Activated CD4-positive, alpha-beta T cell treated with anti-CD3 and anti-CD28 coated beads, Interleukin-2, amount 50 U/mL, for 1 hour (primary cell): ENCODE data around the gene FGF19.
"Not testable (repeated sequence)": the region's sequence is repeated elsewhere in the genome, so short reads cannot be mapped to it uniquely, and the experiment has no call there.

Experiments used
- DNase-seq: peaks from one replicate; pipeline ENCODE4 v3.0.0-alpha.2; 2020

Gene FGF19

GRCh38 chr11:69695581-69695980 is 8.2 kb downstream of the FGF19 start:
- DNase-seq: no peak

DNA sequence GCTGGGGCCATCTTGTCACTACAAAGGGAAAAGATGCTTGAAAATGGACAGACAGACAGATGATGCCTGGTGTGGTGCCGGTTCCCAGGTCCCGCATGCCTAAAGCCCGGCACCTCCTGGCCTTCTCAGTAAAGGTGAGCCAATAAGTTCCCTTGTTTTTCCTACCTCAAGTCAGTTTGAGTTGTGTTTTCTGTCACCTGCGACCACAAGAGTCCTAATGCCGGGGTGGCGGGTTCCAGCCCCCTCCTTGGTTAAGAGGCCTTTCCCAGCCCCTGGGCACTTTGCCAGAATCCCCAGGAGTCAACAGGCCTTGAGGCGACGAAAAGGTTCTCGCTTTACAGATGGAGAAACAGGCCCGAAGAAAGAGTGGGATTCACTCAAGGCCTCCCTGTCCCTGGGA is 9.0 kb downstream of the FGF19 start:
- no peak for DNase-seq

GRCh38 chr11:69692422-69692821 is 11.4 kb downstream of the FGF19 start:
- no peak for DNase-seq

GRCh38 chr11:69691463-69691862 is 12.4 kb downstream of the FGF19 start:
- DNase-seq: no peak

DNA sequence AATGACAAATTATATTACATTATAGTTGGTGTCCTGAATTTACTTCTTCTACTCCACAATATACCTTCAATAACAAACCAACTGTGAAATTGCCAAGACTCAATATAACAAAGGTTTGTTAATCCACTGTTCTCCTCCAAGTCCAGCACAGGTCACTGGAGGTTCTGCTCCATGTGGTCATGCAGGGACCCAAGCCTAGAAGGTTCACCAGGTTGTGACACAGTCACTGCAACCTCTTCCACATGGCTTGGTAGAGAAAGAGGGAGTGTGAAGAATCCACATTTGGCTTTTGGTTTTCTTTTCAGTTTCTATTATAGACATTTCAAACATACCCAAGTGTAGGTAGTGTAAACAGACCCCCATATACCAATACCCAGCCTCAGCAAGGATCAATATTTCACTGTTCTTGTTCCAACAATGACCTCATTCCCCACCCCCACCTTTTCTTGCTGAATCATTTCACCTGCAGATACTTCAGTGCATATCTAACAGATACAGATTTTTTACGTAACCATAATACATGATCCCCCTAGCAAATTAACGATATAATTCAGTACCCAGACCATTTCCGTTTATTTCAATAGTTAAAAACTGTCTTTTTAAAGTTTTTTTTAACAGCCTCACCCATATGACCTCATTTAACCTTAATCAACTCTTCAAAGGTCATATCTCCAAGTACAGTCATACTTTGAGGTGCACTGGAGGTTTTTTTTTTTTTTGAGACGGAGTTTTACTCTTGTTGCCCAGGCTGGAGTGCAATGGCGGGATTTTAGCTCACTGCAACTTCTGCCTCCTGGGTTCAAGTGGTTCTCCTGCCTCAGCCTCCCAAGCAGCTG is 14.1 kb downstream of the FGF19 start:
- DNase-seq: no peak

- not testable (repeated sequence) for DNase-seq
Measured at GRCh38 chr11:69687969-69688771, 15.7 kb downstream of the FGF19 start.

DNA sequence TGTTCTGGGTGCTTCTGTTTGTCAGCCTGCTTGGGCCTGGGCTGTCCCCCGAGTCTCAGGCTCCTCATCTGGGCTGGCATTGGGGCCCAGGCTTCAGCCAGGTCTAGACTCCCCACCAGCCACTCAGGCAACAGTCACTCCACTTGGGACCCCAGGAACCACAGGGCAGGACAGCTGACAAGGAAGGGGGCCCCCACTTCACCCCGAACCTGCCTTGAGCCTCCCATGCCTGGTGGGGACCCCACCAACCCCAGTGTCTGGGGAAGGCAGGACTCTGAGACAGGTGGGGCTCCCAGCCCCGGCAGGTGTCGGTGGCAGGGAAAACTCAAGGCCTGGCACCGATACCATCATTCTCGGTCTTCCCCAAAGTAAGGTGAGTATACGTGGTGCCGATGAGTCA is 17.0 kb downstream of the FGF19 start:
- no peak for DNase-seq

DNA sequence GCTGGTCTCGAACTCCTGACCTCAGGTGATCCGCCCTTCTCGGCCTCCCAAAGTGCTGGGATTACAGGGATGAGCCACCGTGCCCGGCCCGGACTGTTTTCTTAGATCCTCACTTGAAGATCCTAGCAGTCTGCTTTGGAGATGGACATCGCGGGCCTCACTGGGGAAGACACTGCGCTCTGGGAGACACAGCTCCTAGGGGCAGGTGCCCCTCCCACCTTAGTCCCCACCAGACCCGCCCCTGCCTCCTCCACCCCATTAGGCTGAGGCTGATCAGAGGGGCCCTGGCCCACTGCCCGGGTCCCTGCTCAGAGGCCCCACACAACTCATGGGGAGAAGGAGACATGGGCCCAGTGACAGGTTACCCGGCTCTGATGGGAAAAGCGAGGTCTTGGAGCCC is 17.4 kb downstream of the FGF19 start:
- DNase-seq: no peak

DNA sequence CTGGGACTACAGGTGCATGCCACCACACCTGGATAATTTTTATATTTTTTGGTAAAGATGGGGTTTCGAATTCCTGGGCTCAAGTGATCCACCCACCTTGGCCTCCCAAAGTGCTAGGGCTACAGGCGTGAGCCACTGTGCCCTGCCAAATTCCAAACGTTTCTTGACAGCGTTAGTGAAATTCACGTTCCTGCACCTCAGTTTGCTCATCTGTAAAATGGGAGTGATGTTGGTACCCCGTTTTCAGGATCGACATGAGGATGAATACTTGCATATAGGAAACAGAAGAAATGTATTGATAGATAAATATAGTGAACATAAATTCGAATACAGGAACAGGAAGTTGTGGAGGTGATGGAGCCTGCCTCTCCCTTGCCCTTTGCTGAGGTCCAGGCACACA is 18.5 kb downstream of the FGF19 start:
- DNase-seq: no peak

DNA sequence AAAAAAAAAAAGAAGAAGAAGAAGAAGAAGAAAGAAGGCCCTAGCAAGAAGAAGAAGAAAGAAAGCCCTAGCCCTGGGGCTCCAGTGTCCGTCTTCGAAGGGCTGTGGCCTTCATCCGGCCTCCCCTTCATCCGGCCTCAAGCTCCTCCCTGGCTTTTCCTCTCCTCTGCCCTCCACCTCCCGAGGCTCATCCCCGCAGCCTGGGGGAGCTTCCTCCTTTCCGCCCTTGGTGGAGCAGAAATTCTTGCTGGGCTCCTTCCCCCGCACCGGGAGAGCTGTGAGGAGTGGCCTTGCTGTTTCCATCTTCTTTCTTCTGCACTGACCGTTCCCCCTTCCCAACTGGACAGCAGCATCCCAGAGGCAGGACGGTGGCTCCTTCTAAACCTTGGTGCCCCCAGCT is 19.2 kb downstream of the FGF19 start:
- DNase-seq: no peak

GRCh38 chr11:69683764-69684333 is 20.0 kb downstream of the FGF19 start:
- DNase-seq: no peak

DNA sequence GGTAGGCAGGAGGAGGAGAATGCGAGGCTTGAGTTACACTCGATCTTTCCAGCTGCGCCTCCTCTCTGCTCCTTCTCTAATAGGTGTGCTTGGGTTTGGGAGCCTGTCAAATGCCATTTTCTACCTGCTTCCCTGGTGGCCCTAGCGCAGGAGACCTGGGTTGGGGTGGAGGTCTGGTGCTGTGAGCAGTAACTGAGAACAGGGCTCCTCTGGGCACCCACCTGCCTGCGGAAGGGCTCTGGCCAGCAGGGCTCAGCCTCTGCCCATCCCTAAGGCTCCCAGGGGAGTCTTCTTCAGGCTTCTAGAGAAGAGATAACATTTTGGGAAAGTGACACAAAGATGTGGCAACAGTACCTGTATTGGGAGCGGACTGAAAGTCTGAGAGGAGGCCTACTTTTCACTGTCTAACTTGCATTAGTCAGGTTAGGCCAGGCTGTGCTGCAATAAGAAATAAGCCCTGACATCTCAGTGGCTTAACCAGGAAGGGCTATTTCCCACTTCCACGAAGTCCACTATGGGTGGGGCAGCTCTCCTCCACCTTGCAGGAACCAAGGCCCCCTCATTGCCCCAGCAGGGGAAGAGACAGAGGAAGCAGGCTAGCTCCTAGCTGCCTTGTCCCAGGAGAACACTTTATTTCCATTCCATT is 21.0 kb downstream of the FGF19 start:
- DNase-seq: no peak

GRCh38 chr11:69682221-69682620 is 21.6 kb downstream of the FGF19 start:
- no peak for DNase-seq

GRCh38 chr11:69680688-69681087 is 23.1 kb downstream of the FGF19 start:
- no peak for DNase-seq

GRCh38 chr11:69677749-69678148 is 26.1 kb downstream of the FGF19 start:
- DNase-seq: no peak

DNA sequence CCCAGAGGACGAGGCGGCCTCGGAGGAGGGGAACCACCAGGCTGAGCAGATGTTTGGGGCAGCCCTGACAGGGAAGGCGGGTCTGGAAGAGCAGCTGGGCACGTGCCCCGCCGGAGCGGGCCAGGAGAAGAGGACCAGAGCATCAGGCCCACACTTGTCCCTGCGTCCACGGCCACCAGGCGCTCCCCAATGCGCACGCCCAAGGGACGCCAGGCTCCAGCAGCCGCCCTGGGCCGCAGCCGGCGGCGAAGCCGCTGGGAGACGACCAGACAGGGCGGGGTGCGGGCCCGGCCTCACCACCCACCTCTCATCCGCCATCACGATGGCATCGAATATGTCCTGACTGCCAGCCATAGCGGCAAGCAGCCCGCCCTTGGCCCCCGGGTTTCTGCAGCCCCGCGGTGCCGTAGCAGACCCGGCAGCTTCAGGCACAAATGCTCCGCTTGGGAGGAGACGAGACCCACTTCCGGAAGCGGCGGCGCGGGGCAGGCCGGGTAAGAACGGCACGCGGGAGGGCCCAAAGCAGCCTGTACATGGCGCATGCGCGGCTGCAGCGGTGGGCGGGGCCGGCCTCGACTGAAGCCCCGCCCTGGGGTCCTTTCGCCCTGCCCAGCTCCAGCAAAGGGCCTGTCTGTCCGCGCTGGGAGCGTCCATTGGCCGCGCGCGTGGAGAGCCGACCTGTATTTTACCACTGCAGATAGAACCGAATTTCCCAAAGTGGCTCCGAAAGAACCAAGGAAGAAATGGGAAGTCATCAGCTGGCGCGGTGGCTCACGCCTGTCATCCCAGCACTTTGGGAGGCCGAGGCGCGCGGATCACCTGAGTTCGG is 28.7 kb downstream of the FGF19 start, which contains the start of gene LTO1:
LTO1 (minus strand) TSS at position 468 of the 829 bp plus-strand sequence; CDS start at position 354, 114 bp downstream.
- DNase-seq: peak; percentile 94

DNA sequence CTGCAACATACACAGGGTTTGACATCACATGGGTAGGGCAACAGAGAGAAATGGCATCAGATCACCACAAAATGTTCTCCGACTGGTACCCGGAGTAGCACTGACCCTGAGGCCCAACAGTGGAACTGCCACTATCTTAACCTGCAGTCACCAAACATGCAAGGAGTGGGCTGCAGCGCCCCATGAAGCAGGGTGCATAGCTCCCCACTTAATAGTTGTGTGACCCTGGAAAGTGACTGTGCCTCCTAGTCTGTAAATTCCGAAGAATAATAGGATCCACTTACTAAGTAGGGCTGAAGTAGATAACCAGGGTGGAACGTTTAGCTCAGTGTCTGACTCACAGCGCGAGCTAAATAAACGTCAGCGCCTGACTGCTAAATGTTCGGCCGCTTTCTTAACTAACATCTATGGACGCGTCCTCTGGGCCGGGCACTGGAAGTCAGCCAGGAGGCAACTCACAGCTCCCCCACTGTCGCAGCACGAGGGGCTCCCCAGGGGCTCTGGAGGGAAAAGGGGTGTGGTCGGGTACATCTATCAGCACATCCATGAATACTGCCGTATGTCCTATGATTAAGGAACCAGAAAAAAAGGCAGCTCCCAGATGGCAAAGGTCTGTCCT is 29.4 kb downstream of the FGF19 start:
- DNase-seq: peak; percentile 17

DNA sequence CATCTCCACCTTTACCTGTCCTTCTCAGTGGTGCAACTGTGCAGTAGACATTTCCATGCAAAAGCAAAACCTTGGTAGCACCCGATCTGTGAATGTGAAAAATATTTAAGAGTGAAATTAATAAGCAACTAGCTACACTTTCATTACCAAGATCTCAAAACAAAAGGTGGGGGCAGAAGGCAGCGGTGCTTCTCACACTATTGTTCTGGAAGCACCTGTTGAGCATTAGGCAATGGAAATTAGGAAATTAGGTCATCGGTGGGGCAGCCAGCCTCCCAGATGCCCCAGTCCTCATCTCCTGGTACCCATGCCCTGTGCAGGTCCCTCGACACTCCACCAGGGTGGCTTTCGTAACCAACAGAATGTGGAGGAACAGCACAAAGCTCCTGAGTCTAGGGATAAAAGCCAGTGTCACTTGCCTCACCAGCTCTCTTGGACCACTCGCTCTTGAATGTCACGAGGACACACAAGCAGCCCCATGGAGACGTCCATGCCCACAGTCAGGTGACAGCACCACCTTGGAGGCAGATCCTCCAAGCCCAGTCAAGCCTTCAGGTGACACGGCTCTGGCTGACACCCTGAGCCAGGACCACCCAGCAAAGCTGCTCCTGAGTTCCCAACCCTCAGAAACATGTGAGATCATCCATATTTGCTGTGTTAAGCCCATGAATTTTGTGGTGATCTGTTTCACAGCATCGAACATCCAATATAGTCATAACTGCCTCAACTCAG is 31.9 kb downstream of the FGF19 start:
- no peak for DNase-seq

DNA sequence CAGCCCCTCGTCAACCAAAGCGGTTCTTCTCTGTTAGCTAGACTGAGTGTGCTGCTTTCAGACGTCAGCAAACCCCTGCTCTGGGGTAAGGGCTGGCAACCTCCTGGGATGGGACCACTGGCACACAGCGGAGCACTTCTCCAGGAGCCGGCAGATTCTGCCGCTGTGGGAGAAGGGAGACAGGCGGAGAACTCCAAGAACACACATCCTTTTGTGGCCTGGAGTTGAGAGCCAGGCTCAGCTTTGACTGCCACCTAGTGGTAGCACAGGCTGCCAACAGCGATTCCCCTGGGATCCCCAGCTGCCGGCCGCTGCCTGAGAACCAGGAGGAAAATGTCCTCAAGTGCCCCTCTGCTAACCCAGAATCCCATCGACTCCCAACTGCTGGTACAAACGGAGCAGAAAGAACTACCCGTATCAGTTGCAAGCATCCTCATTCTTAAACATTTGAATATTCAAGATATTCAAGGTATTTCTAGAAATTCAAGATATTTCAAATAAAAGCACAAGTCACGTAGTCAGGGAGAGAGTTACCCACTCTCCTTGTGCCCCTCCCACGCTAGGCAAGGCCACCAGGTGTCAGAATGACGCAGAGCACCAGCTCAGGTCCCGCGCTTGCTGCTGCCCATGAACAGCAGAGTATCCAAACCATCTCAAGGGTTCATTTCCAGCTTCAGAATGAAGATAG is 33.5 kb downstream of the FGF19 start:
- peak; percentile 51 for DNase-seq

- DNase-seq: no peak
Measured at GRCh38 chr11:69669486-69669885, 34.3 kb downstream of the FGF19 start.
